MM.1S (cell line): ENCODE results near the gene FXYD4.
"Not testable (repeated sequence)": the region's sequence is repeated elsewhere in the genome, so short reads cannot be mapped to it uniquely, and the experiment has no call there.

Experiments used
- DNase-seq: peaks from one replicate; pipeline ENCODE4 v3.0.0-alpha.2; 2015
- H2AFZ ChIP-seq: fragments of 300-600 bp; sonication (generic); 2 replicates; pipeline ENCODE4 v1.6.0; 2016; ENCODE audit warnings: antibody characterized with exemption, low read length
- H3F3A ChIP-seq: fragments of 300-600 bp; sonication (generic); 2 replicates; pipeline ENCODE4 v1.6.1; 2016; ENCODE audit warnings: mild to moderate bottlenecking, antibody characterized with exemption, low read length, moderate library complexity, mixed read lengths; ENCODE audit not compliant: insufficient read depth
- H3K27ac ChIP-seq: fragments of 300-600 bp; sonication (generic); 2 replicates; pipeline ENCODE4 v1.5.1; 2016; ENCODE audit warnings: mild to moderate bottlenecking, low read length
- H3K27me3 ChIP-seq: fragments of 300-600 bp; sonication (generic); replicated peaks from 2 replicates; pipeline ENCODE4 v1.6.0; 2016; ENCODE audit warnings: low read length; ENCODE audit not compliant: insufficient read depth
- H3K36me3 ChIP-seq: fragments of 300-600 bp; sonication (generic); replicated peaks from 2 replicates; pipeline ENCODE4 v1.6.1; 2016; ENCODE audit warnings: mild to moderate bottlenecking, low read length, mixed read lengths; ENCODE audit not compliant: insufficient read depth
- H3K4me1 ChIP-seq: fragments of 300-600 bp; sonication (generic); 2 replicates; pipeline ENCODE4 v1.6.1; 2016; ENCODE audit warnings: low read length, mixed read lengths
- H3K4me2 ChIP-seq: fragments of 300-600 bp; sonication (generic); 2 replicates; pipeline ENCODE4 v1.6.0; 2016; ENCODE audit warnings: low read depth, low read length
- H3K4me3 ChIP-seq: fragments of 300-600 bp; sonication (generic); 2 replicates; pipeline ENCODE4 v1.5.1; 2016; ENCODE audit warnings: low read length, mixed read lengths
- H3K79me2 ChIP-seq: fragments of 300-600 bp; sonication (generic); 2 replicates; pipeline ENCODE4 v1.6.1; 2016; ENCODE audit warnings: mixed run types, low read length, mixed read lengths
- H3K9ac ChIP-seq: fragments of 300-600 bp; sonication (generic); 2 replicates; pipeline ENCODE4 v1.6.1; 2016; ENCODE audit warnings: low read length, mixed read lengths
- H3K9me2 ChIP-seq: fragments of 300-600 bp; sonication (generic); replicated peaks from 2 replicates; pipeline ENCODE4 v1.6.1; 2016; ENCODE audit warnings: mild to moderate bottlenecking, low read length, mixed read lengths; ENCODE audit not compliant: insufficient read depth
- H3K9me3 ChIP-seq: fragments of 300-600 bp; sonication (generic); replicated peaks from 2 replicates; pipeline ENCODE4 v1.6.1; 2016; ENCODE audit warnings: mild to moderate bottlenecking, low read length, mixed read lengths; ENCODE audit not compliant: insufficient read depth
- H4K20me1 ChIP-seq: fragments of 300-600 bp; sonication (generic); 2 replicates; pipeline ENCODE4 v1.6.1; 2016; ENCODE audit warnings: mild to moderate bottlenecking, low read length, moderate library complexity, mixed read lengths; ENCODE audit not compliant: insufficient read depth
- CTCF ChIP-seq: fragments of 300-600 bp; sonication (generic); IDR thresholded peaks from 2 replicates; pipeline ENCODE4 v1.5.1; 2016; ENCODE audit warnings: antibody characterized with exemption, low read length, mixed read lengths
- EZH2 ChIP-seq: fragments of 300-600 bp; sonication (generic); optimal IDR thresholded peaks from 2 replicates; pipeline ENCODE3; 2017; ENCODE audit warnings: low read depth, mild to moderate bottlenecking, antibody characterized with exemption, low read length, mixed read lengths
- EZH2phosphoT487 ChIP-seq: fragments of 300-600 bp; sonication (generic); IDR thresholded peaks from 2 replicates; pipeline ENCODE4 v1.6.1; 2018; ENCODE audit warnings: antibody characterized with exemption, low read length

The FXYD4 gene

GRCh38 chr10:43329246-43329885 lies 42.1 kb upstream of the FXYD4 start:
- H3K9me3 ChIP-seq, H3K4me2 ChIP-seq, H2AFZ ChIP-seq, H3K9me2 ChIP-seq, H3K4me1 ChIP-seq, H4K20me1 ChIP-seq, DNase-seq, H3K4me3 ChIP-seq, H3K36me3 ChIP-seq, H3F3A ChIP-seq, H3K27ac ChIP-seq, H3K79me2 ChIP-seq, H3K9ac ChIP-seq: not testable (repeated sequence)
- H3K27me3 ChIP-seq, result peaks cover 14% of the 10 kb centered on the region

- H3K9ac ChIP-seq, H3K79me2 ChIP-seq, H3K36me3 ChIP-seq, DNase-seq, H3K4me1 ChIP-seq, H3F3A ChIP-seq, H3K9me3 ChIP-seq, H3K9me2 ChIP-seq, H3K4me3 ChIP-seq, H3K27ac ChIP-seq, H2AFZ ChIP-seq, H4K20me1 ChIP-seq, H3K4me2 ChIP-seq: not testable (repeated sequence)
- peaks cover 14% of the 10 kb centered on the region for H3K27me3 ChIP-seq
Observed at GRCh38 chr10:43330049-43330823, 41.2 kb upstream of the FXYD4 start.

GRCh38 chr10:43330824-43331127 lies 40.7 kb upstream of the FXYD4 start:
- H3K27ac ChIP-seq, DNase-seq, H3K4me2 ChIP-seq, H4K20me1 ChIP-seq, H3K9me3 ChIP-seq, H3K4me3 ChIP-seq, H3K9me2 ChIP-seq, H3K79me2 ChIP-seq, H3F3A ChIP-seq, H3K4me1 ChIP-seq, H3K9ac ChIP-seq, H2AFZ ChIP-seq, H3K36me3 ChIP-seq: not testable (repeated sequence)
- peaks cover 14% of the 10 kb centered on the region for H3K27me3 ChIP-seq

- no peak for DNase-seq
- Histone ChIP-seq H3K27me3 (no peaks in the 10 kb centered on the region), H3K36me3 (no peaks in the 10 kb centered on the region), H3K9me2 (no peaks in the 10 kb centered on the region), H2AFZ (no peak overlapping the region), H3K9ac (no peak overlapping the region), H3K4me2 (no peak overlapping the region), H3F3A (no peaks in the 10 kb centered on the region), H3K27ac (no peak overlapping the region), H3K4me1 (no peaks in the 10 kb centered on the region), H3K9me3 (no peaks in the 10 kb centered on the region), H4K20me1 (no peaks in the 10 kb centered on the region), H3K4me3 (no peak overlapping the region), H3K79me2 (no peaks in the 10 kb centered on the region)
- TF ChIP-seq EZH2 (no peak), EZH2phosphoT487 (no peak), CTCF (no peak)
Observed at GRCh38 chr10:43333653-43334052, 37.8 kb upstream of the FXYD4 start.

GRCh38 chr10:43336061-43336460 lies 35.4 kb upstream of the FXYD4 start:
- H3K9ac ChIP-seq, result no peak overlapping the region
- TF ChIP-seq CTCF (no peak), EZH2 (no peak)
- H3K27me3 ChIP-seq, result peaks cover 7% of the 10 kb centered on the region
- H3K79me2 ChIP-seq, result no peaks in the 10 kb centered on the region
- H3K36me3 ChIP-seq, result no peaks in the 10 kb centered on the region
- H4K20me1 ChIP-seq, result no peaks in the 10 kb centered on the region
- no peaks in the 10 kb centered on the region for H3F3A ChIP-seq
- H3K9me3 ChIP-seq, result no peaks in the 10 kb centered on the region
- no peak overlapping the region for H3K4me2 ChIP-seq
- H3K4me3 ChIP-seq, result no peak overlapping the region
- no peaks in the 10 kb centered on the region for H3K9me2 ChIP-seq
- H3K4me1 ChIP-seq, result no peaks in the 10 kb centered on the region
- H2AFZ ChIP-seq, result no peak overlapping the region
- no peak overlapping the region for H3K27ac ChIP-seq
- no peak for DNase-seq
